GM12878 (cell line): ENCODE measurements around the gene SULT2B1. TPM values are rescaled to one million over a fixed set of nuclear protein-coding genes. Genes with fewer than 3 reads are reported as not detected.
A peak's percentile ranks its signal among the peaks of the same experiment; 100 is the strongest.

Experiments
- BHLHE40 ChIP-seq, 2 experiments: fragments of 450-650 bp in 1 of 2; IDR thresholded peaks; 2 replicates each; pipeline ENCODE4 v1.6.1; 2011 to 2017; ENCODE audit warnings: low read depth in 2 of 2, borderline replicate concordance in 1 of 2, improper control_type of control experiment in 1 of 2, low read length in 1 of 2, mild to moderate bottlenecking in 1 of 2
- CUX1 ChIP-seq: IDR thresholded peaks from 2 replicates; pipeline ENCODE4 v1.6.1; 2012; ENCODE audit warnings: improper control_type of control experiment, low read depth, low read length; ENCODE audit not compliant: insufficient replicate concordance
- FOXM1 ChIP-seq: IDR thresholded peaks from 2 replicates; pipeline ENCODE4 v1.6.1; 2012; ENCODE audit warnings: low read depth, mild to moderate bottlenecking, inconsistent platforms, low read length, moderate library complexity
- HSF1 ChIP-seq: fragments of 150-350 bp; IDR thresholded peaks from 2 replicates; pipeline ENCODE4 v1.6.1; 2014; ENCODE audit warnings: mild to moderate bottlenecking, low read depth, low read length
- IRF5 ChIP-seq: fragments of 450-650 bp; IDR thresholded peaks from 2 replicates; pipeline ENCODE4 v1.6.1; 2017; ENCODE audit warnings: borderline replicate concordance
- MLLT1 ChIP-seq: fragments of 450-650 bp; IDR thresholded peaks from 2 replicates; pipeline ENCODE4 v1.6.1; 2016; ENCODE audit warnings: mild to moderate bottlenecking
- MTA2 ChIP-seq: fragments of 450-650 bp; IDR thresholded peaks from 2 replicates; pipeline ENCODE4 v1.6.1; 2016; ENCODE audit warnings: low read depth, mild to moderate bottlenecking, moderate library complexity
- NR2C2 ChIP-seq: IDR thresholded peaks from 2 replicates; pipeline ENCODE4 v1.6.1; 2011; ENCODE audit warnings: borderline replicate concordance, low read depth; ENCODE audit not compliant: control insufficient read depth, insufficient read length
- POLR2A ChIP-seq: IDR thresholded peaks from 2 replicates; pipeline ENCODE4 v1.6.1; 2011; ENCODE audit warnings: low read depth, mild to moderate bottlenecking, low read length
- POLR2AphosphoS2 ChIP-seq: IDR thresholded peaks from 2 replicates; pipeline ENCODE4 v1.6.1; 2011; ENCODE audit warnings: low read depth, mild to moderate bottlenecking, low read length, improper control_type of control experiment, moderate library complexity
- POLR2AphosphoS5 ChIP-seq: IDR thresholded peaks from 2 replicates; pipeline ENCODE4 v1.6.1; 2011; ENCODE audit warnings: mild to moderate bottlenecking, low read length, inconsistent platforms
- RELB ChIP-seq: fragments of 450-650 bp; IDR thresholded peaks from 2 replicates; pipeline ENCODE4 v1.6.1; 2017; ENCODE audit warnings: low read depth, mild to moderate bottlenecking, moderate library complexity
- RFX5 ChIP-seq: IDR thresholded peaks from 2 replicates; pipeline ENCODE4 v1.6.1; 2011; ENCODE audit warnings: low read depth, low read length, improper control_type of control experiment
- RUNX3 ChIP-seq: IDR thresholded peaks from 2 replicates; pipeline ENCODE4 v1.6.1; 2012; ENCODE audit warnings: low read length, inconsistent platforms
- YBX1 ChIP-seq: fragments of 450-650 bp; IDR thresholded peaks from 2 replicates; pipeline ENCODE4 v1.6.1; 2016; ENCODE audit warnings: antibody characterized with exemption
- ZZZ3 ChIP-seq: IDR thresholded peaks from 2 replicates; pipeline ENCODE4 v1.6.1; 2011; ENCODE audit warnings: low read depth; ENCODE audit not compliant: control insufficient read depth, insufficient read length
- polyA plus RNA-seq, 11 experiments: library from polyadenylated mRNA; depleted of rRNA in 4 of 11; unstranded in 6 of 11; stranded (reverse) in 5 of 11; fragments of >200 nt; fragmentation: Nextera tagmentation in 4 of 11; fragmentation: Illumina TruSeq in 1 of 11; extraction: Ambion mirVana in 4 of 11; extraction: Trizol in 1 of 11; gene quantifications; 1 replicate in 1 of 11; 2 replicates in 10 of 11; pipeline versions ENCODE4 v1.2.1 to v1.2.3, GENCODE V29; 2011 to 2016; ENCODE audit warnings: inconsistent platforms in 2 of 11, missing spikeins in 2 of 11, low read depth in 1 of 11
- total RNA-seq, 4 experiments: library from RNA; depleted of rRNA in 3 of 4; stranded (reverse); fragments of >200 nt in 3 of 4; fragmentation: Illumina TruSeq in 1 of 4; extraction: Trizol in 1 of 4; gene quantifications; 2 replicates each; pipeline versions ENCODE4 v1.2.1 to v1.2.3, GENCODE V29; 2013 to 2021

SULT2B1 gene
- total and polyA plus RNA-seq, 10 of the 15 experiments (the other 5 are each of a cell fraction or from before 2014, with no cell fraction given), result 0.11 to 0.14 TPM; not detected in 8

- TF ChIP-seq NR2C2 (no peak), RUNX3 (0 out of 2 replicates have a peak, but pooled peaks have one; percentile 6), BHLHE40 (IDR thresholded peaks at IDR 0.05; ENCODE audit: borderline replicate concordance in 1 of 2, low read depth in 2 of 2, low read length in 1 of 2) (no peak), MLLT1 (no peak), POLR2AphosphoS2 (peak; percentile 29; the same call in 1 of the 2 replicates), RELB (no peak), POLR2A (peak; percentile 62), MTA2 (no peak), RFX5 (no peak), HSF1 (no peak), YBX1 (no peak), POLR2AphosphoS5 (peak; percentile 85), CUX1 (no peak), ZZZ3 (no peak), FOXM1 (no peak), IRF5 (no peak)
- TF ChIP-seq, all 136 proteins: peak for 5
These were observed 62.0 kb downstream of the SULT2B1 start (continued) for GRCh38 chr19:48613852-48614435.
